Measurements from ENCODE around the gene PANK4.
"Not testable (repeated sequence)": the region's sequence is repeated elsewhere in the genome, so short reads cannot be mapped to it uniquely, and the experiment has no call there.

- TF ChIP-seq POLR2A (IDR thresholded peaks at IDR 0.05; ENCODE audit: control extremely low read depth in 1 of 2, low read depth in 2 of 2, low read length in 2 of 2); CTCF (IDR thresholded peaks at IDR 0.05; ENCODE audit: control extremely low read depth in 1 of 3, insufficient read depth in 1 of 3, low read depth in 1 of 3, low read length in 3 of 3); USF2 (IDR thresholded peaks at IDR 0.05; ENCODE audit: low read length); NRF1 (IDR thresholded peaks at IDR 0.05; ENCODE audit: low read depth, low read length); YY1 (IDR thresholded peaks at IDR 0.05; ENCODE audit: low read depth, low read length); ASH2L (IDR thresholded peaks at IDR 0.05; ENCODE audit: low read length); CBX5 (IDR thresholded peaks at IDR 0.05; ENCODE audit: low read depth, low read length); RBBP5 (IDR thresholded peaks at IDR 0.05; ENCODE audit: borderline replicate concordance, low read depth, low read length); RFX5 (IDR thresholded peaks at IDR 0.05; ENCODE audit: borderline replicate concordance, low read depth, low read length); EZH2 (IDR thresholded peaks at IDR 0.05; ENCODE audit: low read depth, low read length, severe bottlenecking); BACH1 (IDR thresholded peaks at IDR 0.05; ENCODE audit: low read length); CHD2 (IDR thresholded peaks at IDR 0.05; ENCODE audit: low read length): not testable (repeated sequence)
Measured at GRCh38 chr1:2459102-2459753, 67.2 kb downstream of the PANK4 start.

All from H1 (cell line).